HepG2 (cell line): ENCODE measurements around the gene DSCAML1. TPM values are rescaled to one million over a fixed set of nuclear protein-coding genes. Genes with fewer than 3 reads are reported as not detected.

Experiments
- ATAC-seq: fragments of 200-7000 bp; cut with Tn5 transposase; 3 replicates; pipeline ENCODE4 v1.9.1; 2020; ENCODE audit warnings: mild to moderate bottlenecking, moderate library complexity
- BruUV-seq: library from RNA; stranded (reverse); fragments of 400-500 nt; replicated peaks from 2 replicates; lab custom pipeline; 2021; lab: Mats Ljungman, UMichigan
- CTCF ChIA-PET: fragments of 300-600 bp; formaldehyde crosslinking; extraction: SDS; loops from one replicate; lab custom pipeline; 2021; ENCODE audit warnings: low total read pairs, inconsistent platforms, low intra/inter-chr PET ratio; lab: Yijun Ruan, JAX
- POLR2A ChIA-PET: fragments of 350-600 bp; sonication (Branson Sonifier 250); formaldehyde crosslinking; loops from one replicate; lab custom pipeline; 2020; ENCODE audit warnings: antibody characterized with exemption, inconsistent platforms; lab: Yijun Ruan, JAX
- DNase-seq: peaks from one replicate; pipeline ENCODE4 v3.0.0-alpha.2; 2015; ENCODE audit warnings: low spot score
- FAIRE-seq: peaks from 3 replicates; lab custom pipeline; 2011; peaks lifted over from hg19 to GRCh38; lab: Jason Lieb, UNC
- H2AFZ ChIP-seq: one replicate; pipeline ENCODE4 v1.6.1; 2011; ENCODE audit warnings: low read length, inconsistent platforms
- H3K27ac ChIP-seq: fragments of 300-600 bp; 3 replicates; pipeline ENCODE4 v1.8.0; 2011; ENCODE audit warnings: mixed run types, mild to moderate bottlenecking, mixed read lengths, low read length, inconsistent platforms; ENCODE audit not compliant: insufficient read depth; ENCODE audit errors: extremely low read length
- H3K27me3 ChIP-seq, 2 experiments: fragments of 200-600 bp in 1 of 2; 2 replicates in 1 of 2; 3 replicates in 1 of 2; pipeline versions ENCODE4 v1.6.0 to v1.8.0; 2011; ENCODE audit warnings: low read length in 2 of 2, mild to moderate bottlenecking in 2 of 2, moderate library complexity in 2 of 2, inconsistent platforms in 1 of 2; ENCODE audit not compliant: insufficient read depth in 2 of 2, control insufficient read depth in 1 of 2
- H3K36me3 ChIP-seq, 2 experiments: fragments of 200-600 bp in 1 of 2; replicated peaks in 1 of 2; 2 replicates in 1 of 2; 3 replicates in 1 of 2; pipeline versions ENCODE4 v1.5.1 to v1.8.0; 2011; ENCODE audit warnings: low read length in 2 of 2, inconsistent platforms in 1 of 2; ENCODE audit not compliant: insufficient read depth in 2 of 2, control insufficient read depth in 1 of 2
- H3K4me1 ChIP-seq: 2 replicates; pipeline ENCODE4 v1.5.1; 2012; ENCODE audit warnings: low read length, inconsistent platforms; ENCODE audit not compliant: insufficient read depth
- H3K4me2 ChIP-seq: 2 replicates; pipeline ENCODE4 v1.6.0; 2011; ENCODE audit warnings: low read depth, low read length, inconsistent platforms
- H3K4me3 ChIP-seq, 3 experiments: fragments of 200-600 bp in 1 of 3; sonication (generic), shearing (Covaris generic) in 1 of 3; replicated peaks in 1 of 3; 2 replicates each; pipeline ENCODE4 v1.5.1; 2011 to 2016; ENCODE audit warnings: low read length in 3 of 3, inconsistent platforms in 2 of 3, low read depth in 2 of 3, mild to moderate bottlenecking in 2 of 3, control low read depth in 1 of 3, mixed read lengths in 1 of 3; ENCODE audit not compliant: insufficient read depth in 1 of 3
- H3K79me2 ChIP-seq: one replicate; pipeline ENCODE4 v1.6.1; 2011; ENCODE audit warnings: low read length, inconsistent platforms; ENCODE audit not compliant: insufficient read depth
- H3K9ac ChIP-seq: 2 replicates; pipeline ENCODE4 v1.6.0; 2011; ENCODE audit warnings: mild to moderate bottlenecking, low read depth, low read length, inconsistent platforms; ENCODE audit not compliant: insufficient read depth
- H3K9me3 ChIP-seq: 2 replicates; pipeline ENCODE4 v1.5.1; 2012; ENCODE audit warnings: mild to moderate bottlenecking, low read length
- H4K20me1 ChIP-seq: 2 replicates; pipeline ENCODE4 v1.6.0; 2011; ENCODE audit warnings: inconsistent platforms, mild to moderate bottlenecking, low read length, moderate library complexity; ENCODE audit not compliant: insufficient read depth
- ATM ChIP-seq: fragments of 450-650 bp; IDR thresholded peaks from 2 replicates; pipeline ENCODE4 v1.7.1; 2017; ENCODE audit warnings: mild to moderate bottlenecking, borderline replicate concordance
- FOXA1 ChIP-seq, 2 experiments: fragments of 450-650 bp in 1 of 2; sonication (generic) in 1 of 2; formaldehyde crosslinking in 1 of 2; IDR thresholded peaks; 2 replicates each; pipeline versions ENCODE4 v1.4.0 to v1.6.1; 2016 to 2020; ENCODE audit warnings: missing genetic modification reagents in 1 of 2
- SKI ChIP-seq: fragments of 450-650 bp; IDR thresholded peaks from one replicate; pipeline ENCODE4 v1.6.1; 2018; ENCODE audit warnings: mild to moderate bottlenecking; ENCODE audit not compliant: partially characterized antibody
- THYN1 ChIP-seq: sonication (generic); formaldehyde crosslinking; IDR thresholded peaks from 2 replicates; pipeline ENCODE4 v1.8.1; 2023; ENCODE audit warnings: low read depth, mild to moderate bottlenecking, moderate library complexity, missing genetic modification reagents, borderline replicate concordance
- ZNF136 ChIP-seq: sonication (generic); formaldehyde crosslinking; IDR thresholded peaks from 2 replicates; pipeline ENCODE4 v1.8.1; 2022; ENCODE audit warnings: low read depth, mild to moderate bottlenecking, moderate library complexity, missing genetic modification reagents
- ZNF260 ChIP-seq: sonication (generic); formaldehyde crosslinking; IDR thresholded peaks from 2 replicates; pipeline ENCODE4 v1.4.0; 2020; ENCODE audit warnings: missing genetic modification reagents, low read depth, mild to moderate bottlenecking, borderline replicate concordance
- ZZZ3 ChIP-seq: sonication (generic); formaldehyde crosslinking; IDR thresholded peaks from 2 replicates; pipeline ENCODE4 v1.4.0; 2020; ENCODE audit warnings: missing genetic modification reagents, mild to moderate bottlenecking, borderline replicate concordance
- WGBS: methylation state at CpG from one replicate; pipeline ENCODE4 v1.1.6; 2017; ENCODE audit warnings: low lambda C conversion rate; 5-methylcytosine and 5-hydroxymethylcytosine counted together
- in situ Hi-C: cut with HindIII; loops from 2 replicates; pipeline ENCODE4 v1.10.0; 2017; ENCODE audit warnings: low pct_unique_long_range_greater_than_20kb; ENCODE audit not compliant: extremely low pct_ligation_motif_present
- intact Hi-C: fragments of 100-400 bp; cut with micrococcal nuclease; formaldehyde crosslinking; loops from one replicate; pipeline ENCODE4 v1.10.0; 2022; ENCODE audit not compliant: unreplicated experiment
- polyA plus RNA-seq, 8 experiments: library from polyadenylated mRNA; depleted of rRNA in 3 of 8; stranded (reverse) in 7 of 8; unstranded in 1 of 8; fragments of >200 nt; fragmentation: Illumina TruSeq in 4 of 8; extraction: Trizol in 4 of 8; gene quantifications; 2 replicates each; pipeline versions ENCODE4 v1.2.1 to v1.2.3, GENCODE V29; 2011 to 2016; ENCODE audit warnings: low read depth in 4 of 8, missing spikeins in 1 of 8, mixed read lengths in 1 of 8; ENCODE audit not compliant: insufficient read depth in 1 of 8
- total RNA-seq, 5 experiments: library from RNA; depleted of rRNA; stranded (reverse); fragments of >200 nt; fragmentation: Illumina TruSeq; extraction: Trizol; gene quantifications; 2 replicates each; pipeline ENCODE4 v1.2.3, GENCODE V29; 2016; ENCODE audit warnings: low read depth in 1 of 5
- TF ChIP-seq, protein P1 (sequence below): sonication (generic); formaldehyde crosslinking; IDR thresholded peaks from 2 replicates; pipeline ENCODE4 v1.4.0; 2020; ENCODE audit warnings: mild to moderate bottlenecking, missing genetic modification reagents

Gene DSCAML1
- total and polyA plus RNA-seq, 2 of the 13 experiments (the other 11 are each of a cell fraction or from before 2014, with no cell fraction given) = 0.29 to 0.40 TPM

DNA sequence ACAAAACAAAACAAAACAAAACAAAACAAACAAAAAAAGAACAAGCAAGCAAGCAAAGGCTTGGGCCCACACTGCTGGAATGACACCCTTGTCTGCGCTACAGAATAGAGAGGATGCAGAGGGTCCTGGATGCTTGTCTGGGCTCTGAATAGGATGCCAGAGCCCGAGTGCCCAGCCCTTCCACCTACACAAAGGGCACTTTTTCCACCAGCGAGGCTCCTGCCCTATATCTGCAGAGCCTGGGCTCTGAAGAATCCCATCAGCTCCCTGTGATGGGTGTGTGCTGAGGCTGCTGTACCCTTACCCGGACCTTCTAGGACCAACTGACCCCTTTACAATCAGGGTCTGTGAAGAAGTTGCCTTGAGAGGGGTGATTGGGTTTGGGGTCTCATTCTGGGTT is 221.2 kb downstream of the DSCAML1 start (continued):
- TF ChIP-seq, protein P1, sequence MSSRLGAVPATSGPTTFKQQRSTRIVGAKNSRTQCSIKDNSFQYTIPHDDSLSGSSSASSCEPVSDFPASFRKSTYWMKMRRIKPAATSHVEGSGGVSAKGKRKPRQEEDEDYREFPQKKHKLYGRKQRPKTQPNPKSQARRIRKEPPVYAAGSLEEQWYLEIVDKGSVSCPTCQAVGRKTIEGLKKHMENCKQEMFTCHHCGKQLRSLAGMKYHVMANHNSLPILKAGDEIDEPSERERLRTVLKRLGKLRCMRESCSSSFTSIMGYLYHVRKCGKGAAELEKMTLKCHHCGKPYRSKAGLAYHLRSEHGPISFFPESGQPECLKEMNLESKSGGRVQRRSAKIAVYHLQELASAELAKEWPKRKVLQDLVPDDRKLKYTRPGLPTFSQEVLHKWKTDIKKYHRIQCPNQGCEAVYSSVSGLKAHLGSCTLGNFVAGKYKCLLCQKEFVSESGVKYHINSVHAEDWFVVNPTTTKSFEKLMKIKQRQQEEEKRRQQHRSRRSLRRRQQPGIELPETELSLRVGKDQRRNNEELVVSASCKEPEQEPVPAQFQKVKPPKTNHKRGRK (CRISPR knock-in tag) = no peak
- no peak for TF ChIP-seq ATM
- TF ChIP-seq THYN1 = no peak
- TF ChIP-seq ZZZ3 (CRISPR knock-in tag) = no peak
- no peak for TF ChIP-seq ZNF136 (CRISPR knock-in tag)

DNA sequence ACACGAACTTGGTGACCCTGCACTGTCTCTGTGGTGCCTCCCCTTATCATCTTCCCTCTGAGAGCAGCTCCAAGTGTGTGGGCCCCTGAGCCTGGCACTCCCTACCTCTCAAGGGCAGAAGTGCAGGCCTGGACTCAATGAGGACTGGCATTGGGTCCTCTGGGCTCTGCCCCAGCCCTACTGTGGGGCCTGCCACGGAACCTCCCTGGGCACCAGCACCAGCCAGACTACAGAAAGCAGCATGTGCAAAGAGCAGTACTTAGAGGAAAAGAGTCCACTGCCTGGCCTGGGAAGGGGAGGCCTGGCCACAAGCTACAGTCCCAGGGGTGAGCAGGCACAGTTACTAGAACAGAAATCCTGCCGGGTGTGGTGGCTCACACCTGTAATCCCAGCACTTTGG is 222.5 kb downstream of the DSCAML1 start:
- POLR2A ChIA-PET = no interaction called here
- 25% methylated on average over 1 of the region's 3 CpGs for WGBS
- no peaks in the 10 kb centered on the region for H3K9me3 ChIP-seq
- H2AFZ ChIP-seq = no peak overlapping the region
- H3K4me1 ChIP-seq = no peaks in the 10 kb centered on the region
- no TSS peak for BruUV-seq
- DNase-seq (no peak), ATAC-seq (no peak), FAIRE-seq (no peak)
- no peaks in the 10 kb centered on the region for H3K79me2 ChIP-seq
- H3K36me3 ChIP-seq = no peaks in the 10 kb centered on the region
- intact Hi-C loops (no loop called here), in situ Hi-C loops (no loop called here)
- no peak for TF ChIP-seq SKI
- TF ChIP-seq ZNF260 = no peak
- TF ChIP-seq FOXA1 (IDR thresholded peaks at IDR 0.05) = no peak
- no peak for TF ChIP-seq FOXA1 (CRISPR knock-in tag; IDR thresholded peaks at IDR 0.05)
- H3K9ac ChIP-seq = no peak overlapping the region
- 0 out of 2 replicates have a peak, but pooled peaks cover 6% of the 10 kb centered on the region for H4K20me1 ChIP-seq
- no peak overlapping the region for H3K4me2 ChIP-seq
- no peak overlapping the region for H3K27ac ChIP-seq
- no peak overlapping the region for H3K4me3 ChIP-seq
- CTCF ChIA-PET = no interaction called here
- no peaks in the 10 kb centered on the region for H3K27me3 ChIP-seq
